Measurements from ENCODE around the gene MFAP2. TPM values are rescaled to one million over a fixed set of nuclear protein-coding genes. Genes with fewer than 3 reads are reported as not detected.
"Not testable (repeated sequence)": the region's sequence is repeated elsewhere in the genome, so short reads cannot be mapped to it uniquely, and the experiment has no call there.

Gene MFAP2
- total RNA-seq, 2 donors from 2014 or later = 1.4 to 6.0 TPM

GRCh38 chr1:16938351-16939321, 41.8 kb downstream of the MFAP2 start:
- no peaks in the 10 kb centered on the region for H3K27me3 ChIP-seq
- no peak overlapping the region for H3K4me3 ChIP-seq
- no peak overlapping the region for H3K27ac ChIP-seq
- H3K9ac ChIP-seq (ENCODE audit: low read depth in 2 of 2, low read length in 2 of 2) = no peak overlapping the region
- no peaks in the 10 kb centered on the region for H3K9me3 ChIP-seq
- H3K36me3 ChIP-seq = no peaks in the 10 kb centered on the region
- no peak for TF ChIP-seq CTCF (IDR thresholded peaks at IDR 0.05)
- intact Hi-C loops (cut with DNase I) = no loop called here
- no peak for DNase-seq
- no peaks in the 10 kb centered on the region for H3K4me1 ChIP-seq

GRCh38 chr1:16936580-16936979, 43.8 kb downstream of the MFAP2 start:
- H3K4me1 ChIP-seq; H3K9me3 ChIP-seq; H3K4me3 ChIP-seq; H3K27ac ChIP-seq; H3K27me3 ChIP-seq; DNase-seq; H3K36me3 ChIP-seq; H3K9ac ChIP-seq (ENCODE audit: low read depth in 2 of 2, low read length in 2 of 2); intact Hi-C loops (cut with DNase I): not testable (repeated sequence)

DNA sequence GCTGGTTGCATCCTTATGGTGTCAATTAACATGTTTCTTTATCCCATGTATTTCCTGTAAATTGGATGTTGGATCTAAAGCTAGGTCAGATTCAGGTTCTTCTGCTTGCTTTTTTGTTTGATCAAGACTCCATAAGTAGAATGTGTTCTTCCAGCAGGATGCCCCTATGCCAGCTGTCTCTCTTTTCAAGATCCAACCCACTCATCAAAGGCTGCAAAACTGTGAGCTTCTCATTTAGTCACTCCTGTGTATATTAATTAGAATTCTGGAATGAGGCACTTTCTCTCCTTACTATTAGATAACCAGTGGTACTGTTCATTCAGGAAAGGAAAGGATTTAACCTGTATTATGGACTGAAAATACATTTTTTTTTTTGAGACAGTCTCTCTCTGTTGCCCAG, 46.5 kb downstream of the MFAP2 start:
- H3K9ac ChIP-seq (ENCODE audit: low read depth in 2 of 2, low read length in 2 of 2); DNase-seq; H3K27ac ChIP-seq; H3K27me3 ChIP-seq; H3K4me3 ChIP-seq; H3K9me3 ChIP-seq; H3K4me1 ChIP-seq; H3K36me3 ChIP-seq; intact Hi-C loops (cut with DNase I): not testable (repeated sequence)

- H3K27ac ChIP-seq; H3K4me3 ChIP-seq; DNase-seq; H3K27me3 ChIP-seq; intact Hi-C loops (cut with DNase I); H3K9me3 ChIP-seq; H3K36me3 ChIP-seq; H3K4me1 ChIP-seq; H3K9ac ChIP-seq (ENCODE audit: low read depth in 2 of 2, low read length in 2 of 2): not testable (repeated sequence)
Observed at GRCh38 chr1:16931206-16931934, 49.0 kb downstream of the MFAP2 start.

- H3K9me3 ChIP-seq; H3K4me3 ChIP-seq; H3K27ac ChIP-seq; H3K9ac ChIP-seq (ENCODE audit: low read depth in 2 of 2, low read length in 2 of 2); H3K27me3 ChIP-seq; intact Hi-C loops (cut with DNase I); H3K36me3 ChIP-seq; H3K4me1 ChIP-seq; DNase-seq: not testable (repeated sequence)
Observed at GRCh38 chr1:16929146-16930041, 51.0 kb downstream of the MFAP2 start.

GRCh38 chr1:16927711-16928485, 52.5 kb downstream of the MFAP2 start:
- intact Hi-C loops (cut with DNase I) = no loop called here
- no peak overlapping the region for H3K9ac ChIP-seq (ENCODE audit: low read depth in 2 of 2, low read length in 2 of 2)
- H3K36me3 ChIP-seq = no peaks in the 10 kb centered on the region
- no peak for TF ChIP-seq CTCF (IDR thresholded peaks at IDR 0.05)
- H3K9me3 ChIP-seq = no peaks in the 10 kb centered on the region
- no peaks in the 10 kb centered on the region for H3K4me1 ChIP-seq
- no peaks in the 10 kb centered on the region for H3K27me3 ChIP-seq
- no peak overlapping the region for H3K4me3 ChIP-seq
- H3K27ac ChIP-seq = no peak overlapping the region
- DNase-seq = no peak

Measured in colonic mucosa (tissue), 4 donors.